H54 (cell line): Measurements from ENCODE around the gene CHRM2.

ENCODE experiments used
- DNase-seq: peaks from one replicate; pipeline ENCODE4 v3.0.0; 2011; ENCODE audit warnings: low spot score, mixed read lengths; ENCODE audit not compliant: insufficient read length
- FAIRE-seq: peaks from 3 replicates; lab custom pipeline; 2011; peaks lifted over from hg19 to GRCh38; lab: Jason Lieb, UNC
- POLR2A ChIP-seq: IDR thresholded peaks from 2 replicates; pipeline ENCODE4 v1.6.1; 2011; ENCODE audit warnings: low read depth, mild to moderate bottlenecking, low read length

CHRM2 gene

DNA sequence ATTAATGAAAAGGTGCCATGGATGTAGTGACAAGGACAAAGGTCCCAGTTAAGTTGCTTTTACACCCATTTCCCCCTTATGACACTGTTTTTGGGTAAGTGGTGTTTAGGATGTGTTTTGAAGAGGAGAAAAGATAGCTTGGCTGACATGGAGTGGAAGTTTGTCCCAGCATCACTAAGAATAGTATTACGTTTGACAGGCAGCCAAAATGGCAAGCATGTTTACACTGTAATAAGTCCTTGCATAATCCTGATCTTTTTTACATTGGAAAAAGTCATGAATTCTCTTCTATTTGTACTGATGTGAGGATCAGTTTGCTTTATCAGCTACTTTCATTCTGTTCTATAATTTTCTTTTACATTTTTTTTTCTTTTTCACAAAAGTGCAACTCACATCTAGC lies 137.8 kb downstream of the CHRM2 start:
- no peak for DNase-seq
- FAIRE-seq: no peak
- TF ChIP-seq POLR2A: no peak

DNA sequence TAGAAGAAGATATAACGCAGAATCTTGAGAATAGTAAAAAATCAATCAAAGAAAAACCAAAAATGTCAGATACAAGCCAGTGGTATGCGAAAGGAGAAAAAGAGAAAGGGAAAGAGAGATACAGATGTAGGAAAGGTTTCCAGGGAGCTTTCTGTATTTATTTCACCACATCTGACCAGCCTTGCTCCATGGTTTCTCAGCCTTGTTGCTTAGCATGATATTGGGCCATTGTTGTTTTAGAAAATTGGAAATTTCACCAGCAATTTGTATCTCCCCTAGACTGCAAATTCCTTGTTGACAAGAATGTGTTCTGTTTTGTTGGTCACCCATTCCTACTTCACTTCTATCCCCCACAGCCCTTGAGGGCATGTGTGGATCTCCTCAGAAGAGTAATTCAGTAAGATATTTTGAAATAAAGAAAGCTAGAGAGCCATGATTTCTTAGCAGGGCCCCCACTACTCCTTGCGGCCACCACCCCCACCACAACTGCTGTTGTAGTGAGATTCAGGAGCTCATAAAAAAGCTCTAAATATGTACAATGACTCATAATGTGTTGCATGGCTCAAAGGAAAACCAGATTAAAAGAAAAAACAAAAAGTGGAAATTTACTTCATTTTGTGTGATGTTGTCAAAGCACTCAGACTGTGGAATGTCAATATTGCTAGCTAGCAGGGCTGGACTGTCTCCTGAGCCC lies 138.7 kb downstream of the CHRM2 start:
- TF ChIP-seq POLR2A: no peak
- FAIRE-seq: no peak
- no peak for DNase-seq

DNA sequence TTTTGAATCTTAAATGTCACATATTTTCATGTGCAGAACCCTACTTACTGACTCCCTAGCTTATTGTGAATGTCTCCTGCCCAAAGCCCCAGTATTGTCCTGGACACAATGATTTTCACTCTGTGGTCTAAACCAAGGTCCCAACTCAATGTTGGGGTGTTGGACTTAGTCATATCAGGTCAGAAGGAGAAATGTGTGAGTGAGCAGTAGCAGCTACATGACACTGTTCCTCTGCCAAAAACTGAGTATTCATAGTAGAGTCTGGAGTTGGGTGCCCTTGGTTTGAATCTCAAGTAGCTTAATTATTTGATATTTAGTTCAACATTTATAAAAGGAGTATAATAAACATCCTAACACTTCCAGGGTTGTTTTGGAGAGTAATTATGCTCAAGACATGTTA lies 141.0 kb downstream of the CHRM2 start:
- TF ChIP-seq POLR2A: no peak
- FAIRE-seq (no peak), DNase-seq (no peak)

DNA sequence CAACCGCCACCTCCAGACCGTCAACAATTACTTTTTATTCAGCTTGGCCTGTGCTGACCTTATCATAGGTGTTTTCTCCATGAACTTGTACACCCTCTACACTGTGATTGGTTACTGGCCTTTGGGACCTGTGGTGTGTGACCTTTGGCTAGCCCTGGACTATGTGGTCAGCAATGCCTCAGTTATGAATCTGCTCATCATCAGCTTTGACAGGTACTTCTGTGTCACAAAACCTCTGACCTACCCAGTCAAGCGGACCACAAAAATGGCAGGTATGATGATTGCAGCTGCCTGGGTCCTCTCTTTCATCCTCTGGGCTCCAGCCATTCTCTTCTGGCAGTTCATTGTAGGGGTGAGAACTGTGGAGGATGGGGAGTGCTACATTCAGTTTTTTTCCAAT lies 146.6 kb downstream of the CHRM2 start:
- FAIRE-seq: no peak
- no peak for DNase-seq
- TF ChIP-seq POLR2A: no peak

DNA sequence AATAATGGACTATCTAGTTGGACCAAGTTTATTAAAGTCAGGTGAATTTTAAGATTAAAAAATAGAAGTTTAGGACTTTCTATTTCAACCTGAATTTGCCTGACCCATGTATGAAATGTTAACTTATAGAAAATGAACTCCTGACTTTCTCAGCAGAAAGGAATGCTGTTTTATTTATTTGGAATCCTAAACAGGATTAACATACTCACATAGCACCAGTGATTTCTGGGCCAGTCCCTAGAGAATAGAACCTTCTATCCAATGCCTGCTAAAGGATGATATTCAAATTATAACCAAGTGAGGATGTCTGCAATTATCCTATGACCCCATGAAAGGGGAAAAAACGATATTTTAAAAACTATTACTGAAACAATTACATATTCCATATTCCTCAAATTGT lies 148.8 kb downstream of the CHRM2 start:
- no peak for DNase-seq
- TF ChIP-seq POLR2A: no peak
- no peak for FAIRE-seq

DNA sequence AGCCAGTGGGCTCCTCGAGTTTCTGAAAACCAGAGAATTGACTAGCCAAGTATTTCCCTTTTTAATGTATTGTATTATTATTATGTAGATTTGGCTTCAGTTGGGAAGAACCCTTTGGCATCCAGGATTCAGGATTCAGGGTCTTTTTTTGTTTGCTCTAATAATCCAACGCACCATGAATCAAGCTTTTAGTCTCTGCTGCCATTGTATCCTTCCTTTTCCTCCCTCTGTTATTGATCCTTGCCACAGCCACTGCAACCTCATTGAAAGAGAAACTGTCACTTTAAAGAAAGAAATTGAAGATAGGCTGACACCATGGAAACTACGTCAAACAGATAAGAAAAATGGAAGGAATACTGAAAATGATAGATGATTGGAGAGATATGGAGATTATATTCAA lies 150.0 kb downstream of the CHRM2 start:
- FAIRE-seq (no peak), DNase-seq (no peak)
- TF ChIP-seq POLR2A: no peak

DNA sequence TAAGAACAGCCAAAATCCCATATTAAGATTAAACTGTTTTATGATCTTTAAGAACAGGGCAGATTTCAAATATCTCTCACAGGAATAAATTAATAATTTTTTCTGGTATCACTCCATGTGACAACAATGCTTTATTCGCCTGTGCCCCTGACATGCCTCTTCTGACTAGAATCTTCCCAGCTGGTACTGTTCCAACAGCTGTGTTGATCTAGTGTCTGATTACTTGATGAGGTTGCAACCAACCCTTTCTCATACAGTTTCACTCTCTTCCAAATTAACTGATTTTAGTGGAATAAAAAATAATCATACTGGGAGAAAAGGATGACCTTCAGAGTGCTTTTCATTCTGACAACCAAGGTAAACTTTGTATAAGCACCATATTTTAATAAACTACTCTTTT lies 151.9 kb downstream of the CHRM2 start:
- no peak for DNase-seq
- no peak for FAIRE-seq
- no peak for TF ChIP-seq POLR2A

DNA sequence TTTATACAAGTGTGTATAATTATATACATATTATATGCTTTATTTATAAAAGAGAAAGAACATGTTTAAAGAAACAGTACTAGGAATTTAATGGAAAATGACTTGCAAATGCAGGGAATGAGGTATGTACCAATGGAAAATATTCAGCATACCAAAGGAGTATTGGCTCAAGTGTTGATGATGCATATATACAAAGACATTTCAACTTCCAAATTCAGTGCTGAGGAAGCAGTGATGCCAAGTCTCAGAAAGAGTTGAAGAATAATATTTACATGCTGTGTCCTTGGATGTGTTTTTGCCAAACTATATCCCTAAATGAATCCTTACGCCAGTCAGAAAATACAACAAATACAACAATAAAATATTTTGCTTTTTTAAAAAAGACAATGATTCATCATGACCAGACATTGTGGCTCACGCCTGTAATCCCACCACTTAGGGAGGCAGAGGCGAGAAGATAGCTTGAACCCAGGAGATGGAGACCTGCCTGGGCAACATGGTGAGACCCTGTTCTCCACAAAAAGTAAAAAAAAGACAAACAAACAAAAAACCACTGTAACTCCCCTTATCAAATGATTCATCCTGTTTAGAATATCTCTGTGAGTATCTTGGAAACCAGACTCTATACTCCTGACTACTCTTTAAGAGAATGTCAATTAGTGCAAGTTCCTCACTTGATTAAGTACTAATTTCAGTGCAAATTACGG lies 157.2 kb downstream of the CHRM2 start:
- DNase-seq (no peak), FAIRE-seq (no peak)
- no peak for TF ChIP-seq POLR2A

DNA sequence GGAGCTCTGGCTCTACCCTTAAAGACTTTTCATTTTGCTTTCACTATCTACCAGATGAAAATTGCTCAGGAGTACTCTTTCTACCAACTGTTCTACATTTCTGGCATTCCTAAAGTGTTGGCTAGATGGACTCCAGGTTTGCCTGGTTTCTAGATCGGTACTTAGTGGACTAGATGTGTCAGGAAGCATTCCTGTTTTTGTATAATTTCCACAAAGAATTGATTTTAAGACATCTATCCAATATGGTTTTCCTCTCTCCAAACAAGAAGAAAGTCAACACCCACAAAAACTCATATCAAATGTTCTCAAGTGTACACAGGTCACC lies 157.7 kb downstream of the CHRM2 start:
- DNase-seq (no peak), FAIRE-seq (no peak)
- TF ChIP-seq POLR2A: no peak

DNA sequence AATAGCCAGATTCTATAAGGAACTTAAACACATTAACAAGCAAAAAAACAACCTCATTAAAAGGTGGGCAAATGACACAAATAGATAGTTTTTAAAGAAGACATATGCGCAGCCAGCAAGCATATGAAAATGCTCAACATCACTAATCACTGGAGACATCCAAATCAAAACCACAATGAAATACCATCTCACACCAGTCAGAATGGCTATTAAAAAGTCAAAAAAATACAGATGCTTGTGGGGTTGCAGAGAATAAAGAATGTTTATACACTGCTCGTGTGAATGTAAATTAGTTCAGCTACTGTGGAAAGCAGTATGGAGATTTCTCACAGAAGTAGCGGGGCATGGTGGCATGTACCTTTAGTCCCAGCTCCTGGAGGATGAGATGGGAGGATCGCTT lies 164.0 kb downstream of the CHRM2 start:
- no peak for FAIRE-seq
- TF ChIP-seq POLR2A: no peak
- DNase-seq: no peak

DNA sequence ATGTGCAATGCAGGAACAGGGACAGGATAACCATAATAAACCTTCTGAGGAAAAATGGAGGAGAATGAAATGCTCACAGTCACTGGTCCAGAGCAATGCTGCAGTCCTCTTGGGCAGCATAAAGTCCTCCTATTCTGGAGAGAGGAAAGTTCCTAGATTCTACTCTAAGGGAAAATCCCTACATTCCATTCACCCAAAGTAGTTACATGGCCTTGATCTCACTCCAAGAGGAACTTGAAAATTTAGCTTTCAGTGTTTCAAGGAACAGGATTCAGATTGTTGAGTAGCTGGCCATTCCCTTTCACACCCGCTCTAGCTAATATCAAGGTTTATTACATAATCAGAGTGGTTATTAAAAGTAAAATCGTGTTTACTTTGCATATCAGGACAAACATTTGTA lies 168.3 kb downstream of the CHRM2 start:
- TF ChIP-seq POLR2A: no peak
- no peak for DNase-seq
- FAIRE-seq: no peak

DNA sequence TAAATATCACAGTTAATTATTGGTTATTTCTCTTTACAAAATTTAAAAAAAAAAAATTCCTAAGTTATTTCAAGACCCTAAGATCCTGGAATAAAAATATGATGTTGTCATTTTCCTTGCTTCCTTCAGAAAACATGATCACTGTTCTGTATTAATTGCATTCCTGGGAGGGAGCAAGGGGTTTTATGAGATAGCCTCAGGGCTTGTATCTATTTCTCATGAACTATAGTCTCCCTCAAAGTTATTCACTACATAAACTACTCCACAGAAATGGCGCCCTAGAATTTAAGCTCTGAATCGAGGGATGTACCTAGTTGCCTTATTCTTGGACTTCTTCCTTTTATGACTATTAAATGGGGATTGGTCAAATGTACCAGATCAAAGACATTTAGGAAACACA lies 170.3 kb downstream of the CHRM2 start:
- TF ChIP-seq POLR2A: no peak
- DNase-seq (no peak), FAIRE-seq (no peak)

DNA sequence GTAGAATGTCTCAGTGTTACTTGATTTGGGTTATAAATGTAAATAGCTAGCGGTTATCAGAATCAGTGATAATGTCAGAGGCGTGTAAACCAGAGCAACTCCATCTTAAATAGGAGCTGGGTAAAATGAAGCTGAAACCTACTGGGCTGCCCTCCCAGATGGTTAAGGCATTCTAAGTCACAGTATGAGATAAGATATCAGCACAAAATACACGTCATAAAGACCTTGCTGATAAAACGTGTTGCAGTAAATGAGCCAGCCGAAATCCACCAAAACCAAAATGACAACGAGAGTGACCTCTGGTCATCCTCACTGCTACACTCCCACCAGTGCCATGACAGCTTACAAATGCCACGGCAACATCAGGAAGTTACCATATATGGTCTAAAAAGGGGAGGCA lies 172.3 kb downstream of the CHRM2 start:
- FAIRE-seq (no peak), DNase-seq (no peak)
- no peak for TF ChIP-seq POLR2A

DNA sequence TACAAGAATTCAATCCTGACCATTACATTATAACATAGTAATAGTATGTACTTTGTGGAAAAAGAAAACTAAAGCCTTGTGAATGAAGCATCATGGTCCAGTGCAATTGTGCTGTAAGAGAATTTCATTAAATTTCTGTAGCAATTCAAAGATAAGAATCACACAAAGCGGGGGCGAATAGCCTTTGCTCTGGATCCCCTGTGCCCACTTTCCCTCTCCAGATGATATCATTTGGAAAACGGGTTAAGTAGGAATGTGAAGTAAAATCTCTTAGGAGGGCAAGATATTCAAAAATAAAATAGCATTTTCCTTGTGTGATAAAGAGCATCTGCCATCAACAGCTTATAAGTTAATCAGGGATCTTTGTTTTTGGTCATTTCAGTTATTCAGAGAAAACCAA lies 177.1 kb downstream of the CHRM2 start:
- FAIRE-seq (no peak), DNase-seq (no peak)
- no peak for TF ChIP-seq POLR2A

DNA sequence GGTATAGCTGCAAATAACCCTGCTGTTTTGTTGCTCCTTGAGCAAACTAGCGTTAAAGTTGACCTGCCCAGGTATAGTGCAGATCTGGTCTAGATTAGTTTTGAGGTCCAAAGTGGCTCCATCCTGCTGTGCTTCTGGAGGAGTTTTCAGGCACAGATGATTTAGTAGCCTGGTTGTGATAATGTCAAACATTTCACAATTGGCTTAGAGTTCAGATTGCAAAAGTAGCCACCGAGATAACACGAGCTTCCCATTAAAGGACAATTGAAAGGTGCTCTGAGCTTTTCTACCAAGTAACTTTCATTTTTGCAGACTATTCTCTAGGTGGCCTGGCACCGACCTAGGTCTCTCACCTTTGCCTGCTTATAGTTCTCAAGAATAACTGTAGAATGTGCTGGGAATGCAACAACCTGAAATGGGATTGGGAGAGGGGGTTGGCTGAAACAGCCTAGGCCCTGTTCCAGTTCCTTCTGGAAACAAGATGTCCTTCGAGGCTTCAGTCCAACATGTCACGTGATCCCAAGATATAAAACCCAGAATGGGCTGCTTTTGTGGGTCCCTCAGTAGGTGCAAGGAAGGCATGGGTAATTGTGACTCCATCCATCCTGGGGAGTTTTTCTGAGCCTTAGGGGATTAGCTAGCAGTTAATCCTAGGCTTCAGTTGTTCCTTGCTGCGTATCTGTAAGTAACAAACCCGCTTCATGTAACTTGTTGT lies 201.0 kb downstream of the CHRM2 start:
- no peak for TF ChIP-seq POLR2A
- DNase-seq (no peak), FAIRE-seq (no peak)
